Suppressor macrophage treated with lipopolysaccharide for 4 hours (primary cell): ENCODE measurements around the gene TOB1.

Source experiments
- DNase-seq: peaks from one replicate; pipeline ENCODE4 v3.0.0-alpha.2; 2020

The TOB1 gene

GRCh38 chr17:50844117-50844700 lies 21.9 kb downstream of the TOB1 start:
- no peak for DNase-seq

GRCh38 chr17:50843150-50843905 lies 22.8 kb downstream of the TOB1 start:
- no peak for DNase-seq

GRCh38 chr17:50842506-50843149 lies 23.5 kb downstream of the TOB1 start:
- no peak for DNase-seq

GRCh38 chr17:50841949-50842354 lies 24.2 kb downstream of the TOB1 start:
- DNase-seq, result peak; percentile 76

GRCh38 chr17:50841277-50841948 lies 24.7 kb downstream of the TOB1 start:
- no peak for DNase-seq

- DNase-seq, result no peak
Observed at GRCh38 chr17:50840311-50840851, 25.8 kb downstream of the TOB1 start.

- DNase-seq, result no peak
Observed at GRCh38 chr17:50839591-50840310, 26.4 kb downstream of the TOB1 start.

- no peak for DNase-seq
Observed at GRCh38 chr17:50837980-50838954, 27.9 kb downstream of the TOB1 start.

GRCh38 chr17:50837286-50837979 lies 28.7 kb downstream of the TOB1 start:
- no peak for DNase-seq

- no peak for DNase-seq
Observed at GRCh38 chr17:50836826-50837225, 29.3 kb downstream of the TOB1 start.

GRCh38 chr17:50835301-50836234 lies 30.6 kb downstream of the TOB1 start, which contains the start of gene WFIKKN2:
Gene WFIKKN2, plus strand, starts transcription at chr17:50835586. Its CDS starts 352 bp downstream, at chr17:50835938.
- DNase-seq, result no peak

- DNase-seq, result no peak
Observed at GRCh38 chr17:50834429-50835300, 31.5 kb downstream of the TOB1 start.

GRCh38 chr17:50833510-50834428 lies 32.4 kb downstream of the TOB1 start:
- no peak for DNase-seq

GRCh38 chr17:50832864-50833381 lies 33.2 kb downstream of the TOB1 start:
- DNase-seq, result no peak

GRCh38 chr17:50832267-50832863 lies 33.8 kb downstream of the TOB1 start:
- DNase-seq, result no peak

- no peak for DNase-seq
Observed at GRCh38 chr17:50831471-50831928, 34.7 kb downstream of the TOB1 start.
